Epidermal melanocyte (primary cell): Measurements from ENCODE around the gene PLA2G1B.
"Not testable (repeated sequence)": the region's sequence is repeated elsewhere in the genome, so short reads cannot be mapped to it uniquely, and the experiment has no call there.

ENCODE experiments used
- DNase-seq: peaks from one replicate; pipeline ENCODE4 v3.0.0; 2011; ENCODE audit warnings: low spot score; ENCODE audit not compliant: insufficient read length

Gene PLA2G1B

DNA sequence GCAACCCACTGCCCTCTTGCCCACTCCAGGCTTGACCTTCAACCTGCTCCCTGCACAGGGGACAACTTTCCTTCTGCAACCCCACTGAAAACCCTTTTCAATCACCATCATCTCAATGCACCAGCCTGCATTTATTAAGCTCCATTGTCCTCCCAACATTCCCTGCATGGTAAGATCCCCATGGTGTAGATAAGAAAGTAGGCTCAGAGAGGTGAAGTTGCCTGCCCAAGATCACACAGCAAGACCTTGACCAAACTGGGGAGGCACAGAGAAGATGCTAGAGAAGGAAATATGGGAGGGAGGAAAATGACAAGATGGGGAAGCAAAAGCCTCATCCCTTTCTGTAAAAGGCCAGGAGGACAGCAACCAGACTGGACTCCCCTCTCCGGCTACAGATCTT is 31.5 kb upstream of the PLA2G1B start:
- no peak for DNase-seq

DNA sequence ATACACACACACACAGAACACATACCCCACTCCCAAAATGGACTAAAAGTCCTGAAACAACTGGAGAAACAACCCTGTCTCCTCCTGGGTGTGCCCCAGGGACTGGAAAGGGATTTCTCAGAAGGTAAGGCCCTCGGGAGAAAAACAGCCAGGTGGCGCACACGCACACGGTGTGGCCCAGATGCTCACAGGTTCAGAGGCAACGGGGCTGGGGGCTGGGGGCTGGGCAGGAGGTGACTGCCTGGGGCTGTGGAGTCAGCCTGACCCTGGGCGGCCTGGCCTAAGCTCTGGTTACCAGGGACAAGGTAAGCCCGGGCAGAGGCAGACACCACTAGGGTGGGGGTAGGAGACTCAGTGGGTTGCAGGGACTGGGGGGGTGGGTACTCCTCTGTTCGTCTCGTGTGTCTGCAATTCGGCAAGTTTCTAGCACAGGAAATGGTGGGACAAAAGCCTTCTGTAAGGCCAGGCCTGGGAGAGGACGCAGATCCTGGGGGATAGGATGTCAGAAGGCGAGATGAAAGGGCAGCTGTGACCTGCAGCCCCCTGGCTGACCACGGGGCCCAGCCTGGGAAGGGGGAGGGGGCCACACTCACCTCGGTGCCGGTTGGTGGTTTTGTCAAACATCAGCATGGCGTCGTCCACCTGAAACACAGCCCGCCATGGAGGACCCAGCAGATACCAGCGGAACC is 31.0 kb upstream of the PLA2G1B start:
- no peak for DNase-seq

DNA sequence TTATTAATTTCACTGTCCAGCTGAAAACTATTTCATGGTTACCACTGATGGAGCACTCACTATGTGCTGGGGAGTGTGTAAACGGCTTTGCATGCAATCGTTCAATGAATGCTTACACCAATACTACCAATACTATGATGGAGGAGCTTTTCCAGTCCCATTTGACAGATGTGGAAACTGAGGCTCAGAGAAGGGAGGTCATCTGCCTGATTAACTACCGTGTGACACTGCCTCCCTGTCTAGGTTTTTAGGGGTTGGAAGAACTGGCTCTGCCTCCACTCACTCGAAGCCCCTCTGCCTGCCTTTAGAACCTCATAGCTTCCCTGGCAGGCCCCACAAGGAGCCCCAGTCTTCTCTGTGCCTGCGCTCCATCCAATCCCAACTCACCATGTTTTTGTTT is 29.5 kb upstream of the PLA2G1B start:
- DNase-seq = no peak

DNA sequence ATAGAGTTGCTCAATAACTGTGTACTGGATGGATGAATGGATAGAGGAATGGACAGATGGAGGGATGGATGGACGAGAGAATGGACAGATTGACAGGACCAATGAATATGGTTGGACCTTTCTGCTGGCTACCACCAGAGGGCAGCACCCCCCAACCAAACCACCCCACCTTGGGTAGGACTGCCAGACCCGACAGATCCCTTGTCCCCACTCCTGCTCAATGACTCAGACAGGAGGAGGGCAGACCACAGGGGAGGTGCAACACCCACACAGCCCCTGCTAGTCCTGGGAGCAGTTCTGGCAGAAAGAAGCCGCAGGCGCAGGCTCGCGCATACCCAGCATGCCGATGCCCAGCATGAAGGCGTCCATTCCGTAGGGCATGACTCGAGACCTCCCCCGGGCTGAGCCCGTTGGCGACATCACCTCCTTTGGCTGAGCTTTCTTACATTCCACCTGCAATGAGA is 29.0 kb upstream of the PLA2G1B start:
- peak; percentile 87 for DNase-seq

DNA sequence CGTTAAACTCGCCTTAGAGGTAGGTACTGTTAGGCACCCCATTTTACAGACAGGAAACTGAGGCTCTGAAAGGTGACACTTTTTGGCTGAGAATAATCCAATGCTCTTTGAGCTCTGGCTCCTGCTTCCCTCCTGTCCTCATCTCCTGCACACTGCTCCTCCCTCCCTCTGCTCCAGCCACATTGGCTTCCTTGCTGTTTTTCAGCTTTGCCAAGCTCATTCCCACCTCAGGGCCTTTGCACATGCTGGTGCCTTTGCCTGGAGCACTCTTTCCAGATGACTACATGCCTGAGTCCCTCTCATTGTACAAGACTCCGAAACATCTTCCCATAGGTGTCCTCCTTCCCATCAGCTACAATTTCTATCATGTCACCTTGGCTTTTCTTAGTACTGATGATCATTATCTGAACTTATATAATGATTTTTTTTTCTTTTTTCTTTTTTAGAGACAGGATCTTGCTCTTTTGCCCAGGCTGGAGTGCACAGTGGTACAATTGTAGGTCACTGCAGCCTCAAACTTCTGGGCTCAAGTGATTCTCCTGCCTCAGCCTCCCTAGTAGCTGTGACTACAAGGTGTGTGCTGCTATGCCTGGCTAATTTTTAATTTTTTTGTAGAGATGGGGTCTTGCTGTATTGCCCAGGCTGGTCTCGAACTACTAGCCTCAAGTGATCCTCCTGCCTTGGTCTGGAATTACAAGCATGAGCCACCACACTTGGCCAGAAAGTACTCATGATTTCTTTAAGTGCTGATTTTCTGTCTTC is 26.2 kb upstream of the PLA2G1B start:
- DNase-seq = no peak

DNA sequence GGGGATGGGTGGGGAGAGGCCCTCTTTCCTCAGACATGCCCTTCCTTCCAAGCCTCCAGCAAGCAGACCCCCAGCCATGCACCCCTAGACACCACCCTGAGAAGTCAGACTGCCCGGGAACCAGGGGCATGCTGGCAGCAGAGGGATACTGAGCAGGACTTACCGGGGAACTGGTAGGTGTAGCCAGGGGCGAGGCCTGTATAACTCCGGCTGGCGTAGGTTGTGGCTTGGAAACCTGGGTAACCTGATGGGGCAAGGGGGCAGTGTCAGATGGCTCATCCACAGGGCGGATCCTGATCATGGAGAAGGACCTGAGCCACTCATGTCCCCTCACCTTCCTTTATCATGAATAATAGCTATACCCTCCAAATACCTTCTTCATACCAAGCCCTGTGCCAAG is 25.6 kb upstream of the PLA2G1B start:
- no peak for DNase-seq

DNA sequence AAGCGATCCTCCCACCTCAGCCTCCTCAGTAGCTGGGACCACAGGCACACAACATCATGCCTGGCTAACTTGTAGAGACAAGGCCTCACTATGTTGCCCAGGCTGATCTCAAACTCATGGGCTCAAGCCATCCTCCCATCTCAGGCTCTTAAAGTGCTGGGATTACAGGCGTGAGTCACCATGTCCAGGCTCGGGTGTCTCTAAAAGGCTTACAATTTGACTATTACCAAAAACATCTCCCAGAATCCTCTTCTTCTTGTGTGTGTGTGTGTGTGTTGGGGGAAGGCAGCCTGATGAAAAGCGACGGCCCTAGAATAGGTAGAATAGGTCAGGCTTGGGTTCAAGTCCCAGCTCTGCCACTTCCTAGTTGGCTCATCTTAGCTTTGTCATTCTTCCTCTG is 24.5 kb upstream of the PLA2G1B start:
- DNase-seq = no peak

DNA sequence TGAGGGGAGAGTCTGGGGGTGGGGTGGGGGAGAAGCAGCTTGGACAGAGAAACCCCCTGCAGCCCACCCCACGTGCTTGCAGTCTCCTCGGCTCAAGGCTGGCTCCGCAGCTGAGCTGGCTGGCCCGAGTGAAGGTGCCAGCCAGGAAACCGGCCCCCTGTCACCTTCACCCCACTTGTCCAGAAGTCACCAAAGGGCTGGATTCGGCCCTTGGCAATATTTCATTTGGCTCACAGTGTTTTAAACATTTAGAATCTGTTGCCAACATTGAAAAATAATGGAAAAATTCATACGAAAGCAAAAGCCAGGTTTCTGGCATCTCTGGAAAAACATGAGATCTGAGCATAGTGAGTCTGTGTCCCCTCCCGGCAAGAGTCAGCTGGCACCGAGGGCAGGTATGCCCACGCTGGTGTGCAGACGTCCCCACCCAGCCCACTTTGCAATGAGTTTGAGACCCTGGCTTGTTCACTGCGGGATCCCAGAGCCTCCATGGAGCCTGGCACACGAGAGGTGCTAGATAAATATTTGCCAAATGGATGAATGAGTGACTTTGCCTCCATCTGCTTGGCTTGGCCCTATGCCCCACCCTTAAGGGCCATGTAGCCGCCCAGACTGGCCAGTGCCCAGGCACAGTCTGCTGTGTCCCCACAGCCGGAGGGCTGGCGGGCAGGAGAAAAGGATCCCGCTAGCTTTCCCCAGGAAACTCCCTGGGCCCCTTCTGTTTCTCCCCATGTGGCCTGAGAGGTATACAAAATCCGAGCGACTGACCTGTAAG is 23.2 kb upstream of the PLA2G1B start:
- DNase-seq = no peak

DNA sequence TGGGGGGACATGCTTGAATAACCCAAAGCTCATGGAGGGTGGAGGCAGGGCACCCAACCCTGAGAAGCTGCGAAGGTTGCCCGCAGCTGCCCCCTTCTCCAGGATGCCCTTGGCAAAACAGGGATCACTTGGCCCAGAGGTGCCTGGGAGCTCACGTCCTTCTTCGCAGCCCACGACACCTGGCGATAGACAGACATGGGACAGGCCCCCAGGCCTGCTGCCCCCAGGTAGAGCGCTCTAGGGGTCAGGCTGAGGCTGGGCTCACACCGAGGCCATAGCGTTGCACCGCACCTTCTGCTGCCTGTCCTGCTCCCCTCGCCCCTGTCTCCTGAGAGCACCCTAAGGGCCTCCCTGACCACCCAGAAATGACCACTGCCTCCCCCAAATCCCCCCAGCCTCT is 20.2 kb upstream of the PLA2G1B start:
- DNase-seq = no peak

DNA sequence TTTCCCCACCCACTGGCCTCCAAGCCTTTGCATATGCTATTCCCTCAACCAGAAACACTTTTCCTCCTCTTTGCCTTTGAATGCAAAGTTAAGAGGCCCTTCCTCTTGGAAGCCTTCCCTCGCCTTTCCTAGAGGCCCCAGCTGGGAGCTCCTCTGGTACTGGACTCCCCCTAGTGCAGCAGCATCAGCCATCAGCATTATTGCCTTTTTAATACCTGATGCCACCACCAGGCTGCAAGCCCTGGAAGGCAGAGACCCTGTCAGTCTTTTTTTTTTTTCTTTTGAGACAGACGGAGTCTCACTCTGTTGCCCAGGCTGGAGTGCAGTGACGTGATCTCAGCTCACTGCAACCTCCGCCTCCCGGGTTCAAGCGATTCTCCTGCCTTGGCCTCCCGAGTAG is 19.1 kb upstream of the PLA2G1B start:
- DNase-seq = no peak

DNA sequence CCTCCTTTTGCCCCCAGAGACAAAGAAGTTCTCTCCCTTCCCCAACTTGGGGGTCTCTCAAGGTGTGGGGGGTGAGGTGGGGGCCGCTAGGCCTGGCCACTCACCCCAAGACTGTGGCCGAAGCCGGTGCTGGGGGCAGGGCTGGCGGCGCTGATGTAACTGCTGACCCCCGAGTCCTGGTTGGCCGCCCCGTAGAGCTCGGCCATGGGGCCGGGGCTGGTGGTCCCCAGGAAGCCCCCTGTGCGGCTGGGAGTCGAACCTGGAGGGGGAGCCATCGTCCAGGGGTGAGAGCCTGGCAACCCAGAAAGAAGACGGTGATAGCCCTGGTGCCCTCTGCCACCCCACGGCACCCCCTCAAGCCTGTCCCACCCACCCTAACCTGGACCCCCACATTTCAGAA is 18.5 kb upstream of the PLA2G1B start:
- no peak for DNase-seq

DNA sequence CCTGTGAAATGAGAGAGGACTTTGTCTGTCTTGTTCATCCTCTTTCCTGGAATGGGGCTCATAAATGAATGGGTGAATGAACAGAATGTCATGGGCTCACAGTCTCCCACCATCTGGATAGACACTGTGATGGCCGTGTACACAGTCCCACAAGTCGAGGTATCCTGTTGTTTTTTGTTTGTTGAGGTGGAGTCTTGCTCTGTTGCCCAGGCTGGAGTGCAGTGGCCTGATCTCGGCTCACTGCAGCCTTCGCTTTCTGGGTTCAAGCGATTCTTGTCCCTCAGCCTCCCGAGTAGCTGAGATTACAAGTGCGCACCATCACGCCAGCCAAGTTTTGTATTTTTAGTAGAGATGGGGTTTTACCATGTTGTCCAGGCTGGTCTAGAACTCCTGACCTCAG is 16.1 kb upstream of the PLA2G1B start:
- DNase-seq = no peak

DNA sequence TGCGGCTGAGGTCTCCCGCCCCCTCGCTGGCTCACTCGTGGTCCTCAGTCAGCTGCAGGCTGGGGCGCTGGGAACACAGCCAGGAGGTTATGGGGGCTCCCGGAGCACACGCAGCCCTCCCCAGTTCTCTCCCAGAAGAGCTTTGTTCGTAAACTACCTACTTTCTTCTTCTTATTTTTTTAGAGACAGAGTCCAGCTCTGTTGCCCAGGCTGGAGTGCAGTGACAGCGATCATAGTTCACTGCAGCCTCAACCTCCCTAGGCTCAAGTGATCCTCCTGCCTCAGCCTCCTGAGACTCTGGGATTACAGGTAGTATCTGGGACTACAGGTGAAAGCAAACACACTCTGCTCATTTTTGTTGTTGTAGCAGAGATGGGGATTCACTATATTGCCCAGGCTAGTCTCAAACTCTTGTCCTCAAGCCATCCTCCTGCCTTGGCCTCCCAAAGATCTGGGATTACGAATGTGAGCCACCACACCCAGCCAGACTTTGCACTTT is 15.5 kb upstream of the PLA2G1B start:
- no peak for DNase-seq

DNA sequence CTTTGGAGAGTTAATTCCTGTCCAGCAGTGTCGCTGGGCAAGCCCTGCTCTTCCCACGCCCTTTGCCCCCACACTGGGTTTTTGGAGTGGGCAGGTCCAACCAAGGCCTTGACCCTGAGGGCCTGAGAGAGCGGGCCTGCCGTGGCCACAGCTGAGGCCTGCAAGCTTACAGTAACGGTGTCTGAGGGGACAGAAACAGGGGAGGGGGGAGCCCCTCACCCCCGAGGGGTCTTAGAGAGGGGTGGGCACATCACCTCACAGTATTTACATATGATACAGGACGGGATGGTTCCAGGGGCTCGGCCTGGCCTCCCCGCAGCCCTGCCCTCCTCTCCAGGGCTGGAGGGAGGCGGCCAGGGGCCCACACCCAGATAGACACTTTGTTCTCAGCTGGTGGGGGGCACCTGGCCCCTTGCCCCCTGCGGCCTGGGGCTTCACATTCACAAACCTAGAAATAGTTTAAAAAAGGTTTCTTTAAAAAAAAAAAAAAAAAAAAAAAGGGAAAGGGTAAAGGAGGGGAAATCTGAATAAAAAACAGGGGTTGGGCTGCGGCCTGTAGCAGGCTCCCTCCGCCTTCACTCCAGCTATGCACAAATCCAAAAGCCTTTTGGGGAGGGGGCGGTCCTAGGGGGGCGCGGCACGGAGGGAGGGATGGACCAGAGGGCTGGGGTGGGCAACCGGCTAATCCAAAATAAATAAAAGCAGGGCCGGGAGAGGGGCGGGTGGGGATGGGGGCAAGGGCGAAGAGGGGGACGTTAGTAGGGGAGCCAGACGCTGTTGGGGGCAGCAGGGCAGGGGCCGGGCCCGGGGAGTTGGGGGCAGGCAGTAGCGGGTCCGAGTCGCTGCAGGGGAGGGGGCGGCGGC is 14.8 kb upstream of the PLA2G1B start:
- DNase-seq = no peak

DNA sequence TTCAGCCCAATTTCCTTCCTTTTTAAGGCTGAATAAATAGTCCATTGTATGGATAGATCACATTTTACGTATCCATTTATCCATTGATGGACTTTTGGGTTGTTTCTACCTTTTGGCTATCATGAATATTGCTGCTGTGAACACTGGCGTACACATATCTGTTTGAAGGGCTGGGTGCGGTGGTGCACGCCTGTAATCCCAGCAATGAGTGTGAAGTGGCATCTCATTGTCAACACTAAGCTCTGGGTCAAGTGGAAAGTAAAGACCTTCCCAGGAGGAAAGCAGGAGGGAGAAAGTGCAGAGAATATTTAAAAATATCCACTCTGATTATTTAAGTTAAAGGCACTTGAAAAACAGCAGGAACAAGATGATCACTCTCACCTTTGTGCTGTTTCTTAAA is 11.7 kb upstream of the PLA2G1B start:
- no peak for DNase-seq

DNA sequence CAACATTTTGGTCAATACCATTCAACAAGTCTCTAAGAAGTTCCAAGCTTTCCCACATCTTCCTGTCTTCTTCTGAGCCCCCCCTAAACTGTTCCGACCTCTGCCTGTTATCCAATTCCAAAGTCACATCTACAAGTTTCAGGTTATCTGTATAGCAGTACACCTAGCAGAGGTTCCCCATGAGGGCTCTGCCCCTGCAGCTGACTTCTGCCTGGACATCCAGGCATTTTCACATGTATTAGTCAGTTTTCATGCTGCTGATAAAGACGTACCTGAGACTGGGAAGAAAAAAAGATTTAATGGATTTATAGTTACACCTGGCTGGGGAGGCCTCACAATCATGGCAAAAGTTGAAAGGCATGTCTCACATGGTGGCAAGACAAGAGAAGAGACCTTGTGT is 10.2 kb upstream of the PLA2G1B start:
- no peak for DNase-seq

DNA sequence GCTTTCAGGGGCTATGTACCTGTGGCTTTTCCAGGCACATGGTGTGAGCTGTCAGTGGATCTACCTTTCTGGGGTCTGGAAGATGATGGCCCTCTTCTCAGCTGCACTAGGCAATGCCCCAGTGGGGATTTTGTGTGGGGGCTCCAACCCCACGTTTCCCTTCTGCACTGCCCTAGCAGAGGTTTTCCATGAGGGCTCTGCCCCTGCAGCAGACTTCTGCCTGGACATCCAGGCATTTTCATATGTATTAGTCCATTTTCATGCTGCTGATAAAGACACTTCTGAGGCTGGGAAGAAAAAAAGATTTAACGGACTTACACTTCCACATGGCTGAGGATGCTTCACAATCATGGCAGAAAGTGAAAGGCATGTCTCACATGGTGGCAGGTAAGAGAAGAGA is 8.8 kb upstream of the PLA2G1B start:
- not testable (repeated sequence) for DNase-seq

DNA sequence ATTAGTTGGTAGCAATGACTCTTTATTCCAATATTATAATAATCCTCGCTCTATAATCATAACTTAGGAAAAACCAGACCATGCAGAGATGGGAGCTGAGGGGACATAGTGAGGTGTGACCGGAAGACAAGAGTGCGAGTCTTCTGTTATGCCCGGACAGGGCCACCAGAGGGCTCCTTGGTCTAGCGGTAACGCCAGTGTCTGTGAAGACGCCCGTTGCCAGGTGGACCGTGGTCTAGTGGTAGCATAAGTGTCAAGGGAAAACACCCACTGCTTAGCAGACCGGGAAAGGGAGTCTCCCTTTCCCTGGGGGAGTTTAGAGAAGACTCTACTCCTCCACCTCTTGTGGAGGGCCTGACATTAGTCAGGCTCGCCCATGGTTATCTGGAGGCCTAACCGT is 7.9 kb upstream of the PLA2G1B start:
- not testable (repeated sequence) for DNase-seq

DNA sequence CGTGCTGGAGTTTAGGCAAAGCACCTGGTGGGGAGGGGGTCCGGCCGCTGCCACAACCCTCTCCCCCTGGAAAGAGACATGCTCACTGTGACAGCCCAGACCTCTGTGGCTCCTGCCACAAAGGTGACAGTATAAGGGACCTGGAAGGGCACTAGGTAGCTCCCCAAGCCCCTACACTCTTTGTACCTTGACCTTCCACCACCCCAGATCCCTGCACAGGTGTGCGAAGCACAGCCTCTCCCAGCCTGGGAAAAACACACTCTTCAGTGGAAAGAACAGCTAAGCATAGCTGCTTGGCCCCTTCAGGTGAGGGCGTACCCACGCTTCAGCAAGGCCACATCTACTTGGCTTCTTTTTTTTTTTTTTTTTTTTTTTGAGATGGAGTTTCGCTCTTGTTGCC is 4.9 kb upstream of the PLA2G1B start:
- no peak for DNase-seq

DNA sequence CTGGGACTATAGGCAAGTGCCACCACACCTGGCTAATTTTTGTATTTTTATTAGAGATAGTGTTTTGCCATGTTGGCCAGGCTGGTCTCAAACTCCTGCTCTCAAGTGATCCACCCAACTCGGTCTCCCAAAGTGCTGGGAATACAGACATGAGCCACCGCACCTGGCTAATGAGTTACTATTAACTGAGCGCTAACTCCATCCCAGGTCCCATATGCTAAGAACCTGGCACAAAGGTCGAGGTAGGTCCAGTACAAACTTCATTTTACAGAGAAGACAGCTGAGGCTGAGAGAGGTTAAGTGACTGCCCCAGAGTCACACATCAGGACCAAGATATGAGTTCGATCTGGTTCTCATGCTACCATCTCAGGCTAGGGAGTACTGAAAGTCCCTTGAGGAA is 4.5 kb upstream of the PLA2G1B start:
- DNase-seq = no peak

DNA sequence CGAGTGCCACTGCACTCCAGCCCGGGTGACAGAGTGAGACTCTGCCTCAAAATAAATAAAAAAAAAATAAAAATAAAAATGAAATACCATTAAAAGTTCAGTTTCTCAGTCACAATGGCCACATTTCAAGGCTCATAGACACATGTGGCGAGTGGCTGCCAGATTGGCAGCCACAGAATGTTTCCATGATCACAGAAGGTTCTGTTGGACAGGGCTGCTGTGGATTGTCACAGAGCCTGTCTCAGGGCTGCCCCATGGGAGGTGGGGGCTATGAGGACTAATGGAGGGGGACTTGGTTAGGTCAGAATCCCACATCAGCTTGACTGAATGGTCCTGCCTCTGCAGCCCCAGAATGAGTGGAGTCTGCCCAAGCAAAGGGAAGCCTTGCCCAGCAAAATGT is 3.8 kb upstream of the PLA2G1B start:
- DNase-seq = no peak
